MCF 10A (cell line): ENCODE data around the gene RANGRF. TPM values are rescaled to one million over a fixed set of nuclear protein-coding genes. Genes with fewer than 3 reads are reported as not detected.

Experiments
- BruUV-seq: library from RNA; stranded (reverse); fragments of 400-500 nt; replicated peaks from 2 replicates; lab custom pipeline; 2021; lab: Mats Ljungman, UMichigan
- CTCF ChIA-PET: fragments of 300-600 bp; sonication (Branson Sonifier 250); formaldehyde crosslinking; extraction: SDS; loops from one replicate; lab custom pipeline; 2021; ENCODE audit warnings: antibody characterized with exemption, inconsistent platforms; lab: Yijun Ruan, JAX
- POLR2A ChIA-PET: fragments of 300-600, 350-650 bp; sonication (Branson Sonifier 250); formaldehyde crosslinking; extraction: SDS; loops from one replicate; lab custom pipeline; 2020; ENCODE audit warnings: antibody characterized with exemption, inconsistent platforms; lab: Yijun Ruan, JAX
- DNase-seq: peaks from one replicate; pipeline ENCODE4 v3.0.0-alpha.2; 2018; ENCODE audit not compliant: unreplicated experiment
- H3K27ac Mint-ChIP-seq: one replicate; pipeline ENCODE4 v1.8.0; 2022; ENCODE audit warnings: mild to moderate bottlenecking, low read depth, mixed read lengths; ENCODE audit not compliant: unreplicated experiment
- H3K27me3 Mint-ChIP-seq: one replicate; pipeline ENCODE4 v1.8.0; 2022; ENCODE audit warnings: mixed read lengths; ENCODE audit not compliant: insufficient read depth, unreplicated experiment
- H3K36me3 Mint-ChIP-seq: one replicate; pipeline ENCODE4 v1.8.0; 2022; ENCODE audit warnings: mild to moderate bottlenecking, moderate library complexity, mixed read lengths; ENCODE audit not compliant: insufficient read depth, unreplicated experiment
- H3K4me1 Mint-ChIP-seq: one replicate; pipeline ENCODE4 v1.8.0; 2022; ENCODE audit warnings: mixed read lengths; ENCODE audit not compliant: insufficient read depth, unreplicated experiment
- H3K4me3 Mint-ChIP-seq: one replicate; pipeline ENCODE4 v1.8.0; 2022; ENCODE audit warnings: mild to moderate bottlenecking, moderate library complexity, mixed read lengths; ENCODE audit not compliant: unreplicated experiment
- H3K9me3 Mint-ChIP-seq: one replicate; pipeline ENCODE4 v1.8.0; 2022; ENCODE audit warnings: mixed read lengths; ENCODE audit not compliant: unreplicated experiment
- intact Hi-C: fragments of 100-400 bp; cut with micrococcal nuclease; formaldehyde crosslinking; loops from 2 replicates; pipeline ENCODE4 v1.14.1; 2022
- total RNA-seq: library from RNA; stranded (reverse); gene quantifications from 2 replicates; pipeline ENCODE4 v1.2.3, GENCODE V29; 2022
- TF ChIP-seq, protein P1 (sequence below): fragments of 200-600 bp; IDR thresholded peaks from one replicate; pipeline ENCODE4 v1.8.0; 2022; ENCODE audit warnings: antibody characterized with exemption, mild to moderate bottlenecking; ENCODE audit not compliant: unreplicated experiment

Gene RANGRF
- total RNA-seq, 1 experiment from 2014 or later: 38.6 TPM

DNA sequence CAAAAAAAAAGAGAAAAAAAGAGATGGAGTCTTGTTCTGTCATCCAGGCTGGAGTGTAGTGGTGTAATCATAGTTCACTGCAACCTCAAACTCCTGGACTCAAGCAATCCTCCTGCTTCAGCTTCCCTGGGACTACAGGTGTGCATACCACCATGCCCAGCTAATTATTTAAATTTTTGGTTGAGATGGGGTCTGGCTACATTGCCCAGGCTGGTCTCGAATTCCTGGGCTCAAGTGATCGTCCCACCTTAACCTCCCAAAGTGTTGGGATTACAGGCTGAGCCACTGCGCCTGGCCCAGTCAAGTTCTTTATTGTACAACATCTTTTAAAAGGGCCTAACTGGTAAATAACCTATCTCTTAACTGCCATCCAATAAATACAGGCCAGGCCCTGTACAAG, 6.1 kb upstream of the RANGRF start:
- H3K4me1 Mint-ChIP-seq: no peaks in the 10 kb centered on the region
- H3K9me3 Mint-ChIP-seq: no peaks in the 10 kb centered on the region
- no peaks in the 10 kb centered on the region for H3K27me3 Mint-ChIP-seq
- no peak for DNase-seq
- H3K4me3 Mint-ChIP-seq: no peak overlapping the region
- no peak overlapping the region for H3K27ac Mint-ChIP-seq
- intact Hi-C loops: no loop called here
- TF ChIP-seq, protein P1, sequence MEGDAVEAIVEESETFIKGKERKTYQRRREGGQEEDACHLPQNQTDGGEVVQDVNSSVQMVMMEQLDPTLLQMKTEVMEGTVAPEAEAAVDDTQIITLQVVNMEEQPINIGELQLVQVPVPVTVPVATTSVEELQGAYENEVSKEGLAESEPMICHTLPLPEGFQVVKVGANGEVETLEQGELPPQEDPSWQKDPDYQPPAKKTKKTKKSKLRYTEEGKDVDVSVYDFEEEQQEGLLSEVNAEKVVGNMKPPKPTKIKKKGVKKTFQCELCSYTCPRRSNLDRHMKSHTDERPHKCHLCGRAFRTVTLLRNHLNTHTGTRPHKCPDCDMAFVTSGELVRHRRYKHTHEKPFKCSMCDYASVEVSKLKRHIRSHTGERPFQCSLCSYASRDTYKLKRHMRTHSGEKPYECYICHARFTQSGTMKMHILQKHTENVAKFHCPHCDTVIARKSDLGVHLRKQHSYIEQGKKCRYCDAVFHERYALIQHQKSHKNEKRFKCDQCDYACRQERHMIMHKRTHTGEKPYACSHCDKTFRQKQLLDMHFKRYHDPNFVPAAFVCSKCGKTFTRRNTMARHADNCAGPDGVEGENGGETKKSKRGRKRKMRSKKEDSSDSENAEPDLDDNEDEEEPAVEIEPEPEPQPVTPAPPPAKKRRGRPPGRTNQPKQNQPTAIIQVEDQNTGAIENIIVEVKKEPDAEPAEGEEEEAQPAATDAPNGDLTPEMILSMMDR: no peak
- no peaks in the 10 kb centered on the region for H3K36me3 Mint-ChIP-seq
- CTCF ChIA-PET: no interaction called here
- BruUV-seq: no TSS peak
- POLR2A ChIA-PET: interaction anchor here (0.7 kb wide), 2 partner anchors 195 to 695 kb away, joined by 3 to 5 read pairs; partner anchors contain the start of gene ALOX12B

DNA sequence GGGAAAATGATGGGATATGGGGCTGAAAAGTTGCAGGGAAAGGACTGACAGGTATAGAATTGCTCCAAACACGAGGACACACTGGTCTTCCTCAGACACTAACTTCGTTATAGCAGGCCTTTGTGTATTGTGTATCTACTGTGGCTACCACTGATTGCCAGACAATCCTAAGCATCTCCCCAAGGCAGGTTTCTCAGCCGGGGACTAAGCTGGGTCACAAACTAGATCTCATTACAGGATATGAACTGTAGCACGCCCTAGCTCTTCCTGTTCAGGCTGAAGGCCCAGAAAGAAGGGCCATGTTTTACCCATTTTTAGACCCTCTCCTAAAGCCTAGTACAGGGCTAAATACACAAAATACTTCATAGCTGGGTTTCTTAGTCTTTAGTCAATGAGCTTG, 5.1 kb upstream of the RANGRF start:
- TF ChIP-seq, protein P1: no peak
- Mint-ChIP-seq H3K27me3 (no peaks in the 10 kb centered on the region), H3K9me3 (no peaks in the 10 kb centered on the region), H3K4me3 (no peak overlapping the region), H3K27ac (no peak overlapping the region), H3K4me1 (no peaks in the 10 kb centered on the region), H3K36me3 (no peaks in the 10 kb centered on the region)
- DNase-seq: no peak
- CTCF ChIA-PET: interaction anchor here (0.5 to 1.3 kb wide), 6 partner anchors 13 to 668 kb away, joined by 3 to 8 read pairs (median 4); no protein-coding TSS in a partner anchor
- BruUV-seq: no TSS peak
- intact Hi-C loops: no loop called here
- POLR2A ChIA-PET: interaction anchor here (0.7 kb wide), 1 partner anchor 22 kb away, joined by 3 read pairs; no protein-coding TSS in a partner anchor

DNA sequence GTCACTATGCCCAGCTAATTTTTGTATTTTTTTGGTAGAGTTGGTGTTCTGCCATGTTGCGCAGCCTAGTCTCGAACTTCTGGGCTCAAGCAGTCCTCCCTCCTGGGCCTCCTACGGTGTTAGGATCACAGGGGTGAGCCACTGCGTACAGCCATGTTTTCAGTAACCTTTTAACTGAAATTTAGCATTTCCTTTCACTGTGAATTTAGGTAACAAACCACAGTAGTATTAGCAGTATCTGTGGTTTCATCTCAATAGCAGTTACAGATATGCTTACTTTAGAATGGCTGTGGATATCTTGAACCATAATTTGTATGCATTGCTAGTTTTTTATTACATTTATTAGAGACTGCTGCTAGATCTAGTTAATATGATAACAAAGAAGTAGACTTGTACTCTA, 4.3 kb upstream of the RANGRF start:
- H3K4me3 Mint-ChIP-seq: no peak overlapping the region
- BruUV-seq: no TSS peak
- POLR2A ChIA-PET: interaction anchor here (0.7 to 0.8 kb wide), 2 partner anchors 23 to 35 kb away, joined by 3 read pairs; partner anchors contain the start of gene PFAS

More for the DNA sequence above, 4.3 kb upstream of the RANGRF start:
- Mint-ChIP-seq H3K27ac (no peak overlapping the region), H3K9me3 (no peaks in the 10 kb centered on the region), H3K27me3 (no peaks in the 10 kb centered on the region), H3K4me1 (no peaks in the 10 kb centered on the region), H3K36me3 (no peaks in the 10 kb centered on the region)
- CTCF ChIA-PET: interaction anchor here (0.6 to 1.3 kb wide), 4 partner anchors 12 to 669 kb away, joined by 3 to 4 read pairs (median 4); no protein-coding TSS in a partner anchor
- intact Hi-C loops: no loop called here
- no peak for DNase-seq
- TF ChIP-seq, protein P1: no peak
